ENCODE data around the gene LGALS9B. TPM values are rescaled to one million over a fixed set of nuclear protein-coding genes. Genes with fewer than 3 reads are reported as not detected.
"Not testable (repeated sequence)": the region's sequence is repeated elsewhere in the genome, so short reads cannot be mapped to it uniquely, and the experiment has no call there.

Gene LGALS9B
- total and polyA plus RNA-seq, 2 of the 8 experiments (the other 6 are each of a cell fraction or from before 2014, with no cell fraction given) = not detected

GRCh38 chr17:20505333-20505732 lies 38.0 kb upstream of the LGALS9B start:
- H2AK5ac ChIP-seq (ENCODE audit: low read depth, low read length); H3K9me3 ChIP-seq (ENCODE audit: insufficient read depth in 2 of 2, low read depth in 1 of 2, low read length in 1 of 2); DNase-seq (ENCODE audit: low read depth in 1 of 2, low spot score in 2 of 2); H3K18ac ChIP-seq (ENCODE audit: extremely low read depth, low read length); H3K4me2 ChIP-seq (ENCODE audit: insufficient read depth in 1 of 2, low read depth in 2 of 2, low read length in 2 of 2); H3K23ac ChIP-seq (ENCODE audit: insufficient read length); H3K4me3 ChIP-seq (ENCODE audit: extremely low read depth in 1 of 4, insufficient read depth in 2 of 4, low read depth in 3 of 4, low read length in 4 of 4); H3K36me3 ChIP-seq (ENCODE audit: control insufficient read depth in 2 of 4, insufficient read depth in 4 of 4, low read length in 3 of 4); H3K4me1 ChIP-seq (replicated peaks in 1 of 4; ENCODE audit: control insufficient read depth in 3 of 4, insufficient read depth in 4 of 4, low read length in 3 of 4); FAIRE-seq; H3K79me2 ChIP-seq (ENCODE audit: control insufficient read depth in 1 of 2, insufficient read depth in 2 of 2, low read length in 2 of 2); POLR2A ChIA-PET (ENCODE audit: partially characterized antibody); H3K27me3 ChIP-seq (replicated peaks in 1 of 4; ENCODE audit: control insufficient read depth in 3 of 4, extremely low read depth in 1 of 4, insufficient read depth in 3 of 4, low read length in 3 of 4); H4K91ac ChIP-seq (replicated peaks; ENCODE audit: insufficient read length, low read length); H2BK20ac ChIP-seq (ENCODE audit: low read length); H4K5ac ChIP-seq (ENCODE audit: insufficient read length, low read depth, low read length); H3K27ac ChIP-seq (ENCODE audit: low read depth, low read length); H3K23me2 ChIP-seq (ENCODE audit: low read depth, low read length); H3K14ac ChIP-seq (ENCODE audit: insufficient read length); H4K20me1 ChIP-seq (replicated peaks in 1 of 2; ENCODE audit: control insufficient read depth in 1 of 2, insufficient read depth in 2 of 2, low read length in 2 of 2); H2BK15ac ChIP-seq (ENCODE audit: low read length); H2BK5ac ChIP-seq (ENCODE audit: low read depth, low read length); H2BK120ac ChIP-seq (replicated peaks; ENCODE audit: low read depth, low read length); H2AFZ ChIP-seq (ENCODE audit: low read length); H3K79me1 ChIP-seq (ENCODE audit: low read depth, low read length); H4K8ac ChIP-seq (ENCODE audit: extremely low read depth, insufficient read depth, low read length); H3K56ac ChIP-seq (replicated peaks; ENCODE audit: insufficient read length, low read depth, low read length); CTCF ChIA-PET (ENCODE audit: partially characterized antibody); H3K9ac ChIP-seq (replicated peaks in 1 of 4; ENCODE audit: extremely low read depth in 1 of 4, low read depth in 3 of 4, low read length in 3 of 4); H2BK12ac ChIP-seq (ENCODE audit: low read depth, low read length); H3K4ac ChIP-seq (replicated peaks; ENCODE audit: insufficient read length, low read depth, low read length): not testable (repeated sequence)
- WGBS, 2 experiments (ENCODE audit: extremely low coverage in 1 of 2, insufficient coverage in 1 of 2, insufficient read length in 1 of 2, insufficient replicate concordance in 2 of 2, low coverage in 1 of 2, low lambda C conversion rate in 2 of 2, missing lambda C conversion rate in 1 of 2) = no CpG with 5 or more reads among the region's 16 CpGs

GRCh38 chr17:20504388-20505066 lies 37.2 kb upstream of the LGALS9B start:
- H3K4ac ChIP-seq (replicated peaks; ENCODE audit: insufficient read length, low read depth, low read length); H3K4me1 ChIP-seq (replicated peaks in 1 of 4; ENCODE audit: control insufficient read depth in 3 of 4, insufficient read depth in 4 of 4, low read length in 3 of 4); H4K5ac ChIP-seq (ENCODE audit: insufficient read length, low read depth, low read length); H3K27ac ChIP-seq (ENCODE audit: low read depth, low read length); H3K79me2 ChIP-seq (ENCODE audit: control insufficient read depth in 1 of 2, insufficient read depth in 2 of 2, low read length in 2 of 2); H3K36me3 ChIP-seq (ENCODE audit: control insufficient read depth in 2 of 4, insufficient read depth in 4 of 4, low read length in 3 of 4); H3K18ac ChIP-seq (ENCODE audit: extremely low read depth, low read length); H2AK5ac ChIP-seq (ENCODE audit: low read depth, low read length); H3K9ac ChIP-seq (replicated peaks in 1 of 4; ENCODE audit: extremely low read depth in 1 of 4, low read depth in 3 of 4, low read length in 3 of 4); DNase-seq (ENCODE audit: low read depth in 1 of 2, low spot score in 2 of 2); H2AFZ ChIP-seq (ENCODE audit: low read length); H3K56ac ChIP-seq (replicated peaks; ENCODE audit: insufficient read length, low read depth, low read length); H3K27me3 ChIP-seq (replicated peaks in 1 of 4; ENCODE audit: control insufficient read depth in 3 of 4, extremely low read depth in 1 of 4, insufficient read depth in 3 of 4, low read length in 3 of 4); H4K91ac ChIP-seq (replicated peaks; ENCODE audit: insufficient read length, low read length); H2BK12ac ChIP-seq (ENCODE audit: low read depth, low read length); H3K9me3 ChIP-seq (ENCODE audit: insufficient read depth in 2 of 2, low read depth in 1 of 2, low read length in 1 of 2); H3K4me2 ChIP-seq (ENCODE audit: insufficient read depth in 1 of 2, low read depth in 2 of 2, low read length in 2 of 2); CTCF ChIA-PET (ENCODE audit: partially characterized antibody); H4K20me1 ChIP-seq (replicated peaks in 1 of 2; ENCODE audit: control insufficient read depth in 1 of 2, insufficient read depth in 2 of 2, low read length in 2 of 2); H3K14ac ChIP-seq (ENCODE audit: insufficient read length); H2BK15ac ChIP-seq (ENCODE audit: low read length); H2BK5ac ChIP-seq (ENCODE audit: low read depth, low read length); H3K4me3 ChIP-seq (ENCODE audit: extremely low read depth in 1 of 4, insufficient read depth in 2 of 4, low read depth in 3 of 4, low read length in 4 of 4); FAIRE-seq; H3K23ac ChIP-seq (ENCODE audit: insufficient read length); H3K23me2 ChIP-seq (ENCODE audit: low read depth, low read length); POLR2A ChIA-PET (ENCODE audit: partially characterized antibody); H2BK120ac ChIP-seq (replicated peaks; ENCODE audit: low read depth, low read length); H2BK20ac ChIP-seq (ENCODE audit: low read length); H4K8ac ChIP-seq (ENCODE audit: extremely low read depth, insufficient read depth, low read length); H3K79me1 ChIP-seq (ENCODE audit: low read depth, low read length): not testable (repeated sequence)
- 100% methylated on average over 3 of the region's 11 CpGs; no CpG with 5 or more reads in 1 of the 2 experiments for WGBS, 2 experiments (ENCODE audit: extremely low coverage in 1 of 2, insufficient coverage in 1 of 2, insufficient read length in 1 of 2, insufficient replicate concordance in 2 of 2, low coverage in 1 of 2, low lambda C conversion rate in 2 of 2, missing lambda C conversion rate in 1 of 2)
